Retinal pigment epithelial cell (primary cell): ENCODE measurements around the gene ZP4.

Experiments used
- DNase-seq: peaks from one replicate; pipeline ENCODE4 v3.0.0-alpha.2; 2010; ENCODE audit warnings: low read depth
- H3K4me3 ChIP-seq: 2 replicates; pipeline ENCODE4 v1.5.1; 2011; ENCODE audit warnings: mild to moderate bottlenecking, low read length, control low read depth, moderate library complexity
- CTCF ChIP-seq: conservative IDR thresholded peaks from 2 replicates; pipeline ENCODE4 v1.5.1; 2011; ENCODE audit warnings: low read depth, low read length, control low read depth, inconsistent platforms

The ZP4 gene

GRCh38 chr1:237832858-237833257 is 57.9 kb downstream of the ZP4 start:
- no peak for TF ChIP-seq CTCF
- DNase-seq: no peak
- no peak overlapping the region for H3K4me3 ChIP-seq
